Activated naive CD4-positive, alpha-beta T cell treated with anti-CD3 and anti-CD28 coated beads, Interleukin-2, amount 50 U/mL, for 16 hours (primary cell): ENCODE data around the gene HVCN1.

Experiments used
- DNase-seq: peaks from one replicate; pipeline ENCODE4 v3.0.0-alpha.2; 2020

The HVCN1 gene

GRCh38 chr12:110698171-110698902 lies 9.4 kb upstream of the HVCN1 start:
- DNase-seq: peak; percentile 78

DNA sequence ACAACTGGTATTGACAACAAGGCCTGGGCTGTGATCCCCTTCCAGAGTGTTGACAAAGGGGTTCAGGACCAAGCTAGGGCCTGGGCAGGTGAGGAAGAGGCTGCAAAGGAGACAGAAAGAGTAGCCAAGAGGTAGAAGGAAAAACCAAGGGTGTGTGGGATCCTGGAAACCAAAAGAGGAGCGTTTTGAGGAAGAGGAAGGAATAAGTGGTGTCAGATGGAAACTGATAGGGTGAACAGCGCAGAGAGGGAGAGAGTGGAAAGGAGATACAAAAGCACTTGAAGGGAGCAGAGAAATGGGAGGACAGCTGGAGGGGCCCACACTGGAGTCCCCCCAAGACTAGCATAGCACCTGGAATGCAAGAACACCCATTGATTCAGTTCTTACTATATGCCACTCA lies 8.3 kb upstream of the HVCN1 start:
- DNase-seq: no peak

- DNase-seq: no peak
Measured at GRCh38 chr12:110696283-110696682, 7.4 kb upstream of the HVCN1 start.

GRCh38 chr12:110694330-110694901 lies 5.5 kb upstream of the HVCN1 start:
- DNase-seq: no peak

GRCh38 chr12:110693731-110694130 lies 4.8 kb upstream of the HVCN1 start:
- DNase-seq: no peak

DNA sequence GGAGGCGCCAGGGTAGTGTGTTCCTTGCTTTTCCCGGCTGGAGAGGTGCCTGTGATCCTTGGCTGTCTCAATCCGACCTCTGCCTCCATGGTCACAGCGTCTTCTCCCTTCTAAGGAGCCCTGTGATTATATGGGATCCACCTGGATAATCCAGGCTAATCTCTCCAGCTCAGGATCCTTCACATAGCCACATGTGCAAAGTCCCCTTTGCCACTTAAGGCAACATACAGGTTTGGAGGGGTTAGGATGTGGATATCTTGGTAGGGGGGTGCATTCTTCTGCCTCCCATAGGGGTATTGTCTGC lies 1.2 kb upstream of the HVCN1 start:
- DNase-seq: no peak

GRCh38 chr12:110689281-110690126 lies 589 bp upstream of the HVCN1 start:
- DNase-seq: peak; percentile 38

DNA sequence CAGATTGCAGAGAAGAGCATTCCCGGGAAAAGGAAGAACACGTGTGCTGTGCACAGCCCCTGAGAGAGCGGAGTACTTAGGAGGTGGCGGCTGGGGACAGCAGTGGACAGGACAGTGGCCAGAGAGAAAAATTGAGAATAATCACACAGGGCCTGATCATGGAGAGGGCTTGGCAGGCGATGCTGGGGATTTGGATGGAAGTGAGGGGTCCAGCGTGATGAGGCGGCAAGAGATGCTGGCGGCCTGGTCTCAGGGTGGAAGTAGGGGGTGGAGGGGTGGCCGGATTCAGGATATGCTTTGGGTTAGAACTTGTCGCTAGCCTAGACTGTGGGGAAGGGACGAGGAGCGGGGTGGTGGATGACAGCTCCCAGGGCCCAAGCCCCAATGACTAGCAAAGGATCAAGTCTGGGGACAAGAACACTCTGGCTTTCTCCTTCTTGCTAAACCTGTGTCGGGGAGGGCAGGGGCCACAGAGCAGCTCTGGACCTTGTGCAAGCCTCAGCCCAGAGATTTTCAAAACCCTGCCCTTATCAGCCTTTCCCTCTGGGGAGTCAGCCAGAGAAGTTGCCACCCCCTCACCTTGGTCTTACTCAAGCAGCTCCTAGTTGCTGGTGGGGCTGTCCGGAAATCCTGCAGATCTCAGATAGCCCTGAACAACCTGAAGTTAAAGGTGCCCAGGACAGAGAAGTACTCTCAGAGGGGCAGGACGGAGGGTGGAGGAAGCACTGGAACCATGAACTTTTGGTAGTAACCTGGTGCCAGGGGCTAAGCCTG lies 1.3 kb downstream of the HVCN1 start:
- no peak for DNase-seq

DNA sequence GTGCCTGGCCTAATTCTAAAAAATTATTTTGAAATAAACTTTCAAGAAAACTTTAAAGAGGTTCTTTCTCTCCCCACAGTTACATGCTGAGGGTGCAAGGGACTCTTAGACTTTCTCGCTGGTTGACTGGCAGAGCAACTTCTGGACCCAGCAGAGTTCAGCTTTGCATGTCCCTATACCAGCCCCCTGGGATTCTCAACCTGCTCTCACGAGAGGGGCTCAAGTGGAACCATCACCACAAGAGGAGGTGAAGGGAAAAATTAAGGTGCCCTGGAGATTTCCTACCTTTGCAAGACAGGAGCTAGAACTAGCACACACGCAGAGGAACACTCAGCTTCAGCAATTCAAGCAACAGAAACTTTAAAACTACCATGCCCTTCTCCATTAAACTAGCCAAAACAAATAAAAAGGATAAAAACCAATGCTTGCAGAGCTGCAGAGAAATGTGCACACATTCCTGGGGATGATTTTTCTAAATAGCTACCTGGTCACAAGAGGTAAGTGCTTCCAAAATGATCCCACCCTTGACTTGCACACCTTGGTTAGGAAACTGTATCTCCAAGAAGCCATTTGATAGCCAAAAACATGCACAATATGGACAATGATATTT lies 2.5 kb downstream of the HVCN1 start:
- no peak for DNase-seq

- no peak for DNase-seq
Measured at GRCh38 chr12:110684312-110684836, 4.5 kb downstream of the HVCN1 start.

GRCh38 chr12:110683888-110684287 lies 5.0 kb downstream of the HVCN1 start:
- DNase-seq: no peak

GRCh38 chr12:110680032-110680431 lies 8.9 kb downstream of the HVCN1 start:
- DNase-seq: no peak

DNA sequence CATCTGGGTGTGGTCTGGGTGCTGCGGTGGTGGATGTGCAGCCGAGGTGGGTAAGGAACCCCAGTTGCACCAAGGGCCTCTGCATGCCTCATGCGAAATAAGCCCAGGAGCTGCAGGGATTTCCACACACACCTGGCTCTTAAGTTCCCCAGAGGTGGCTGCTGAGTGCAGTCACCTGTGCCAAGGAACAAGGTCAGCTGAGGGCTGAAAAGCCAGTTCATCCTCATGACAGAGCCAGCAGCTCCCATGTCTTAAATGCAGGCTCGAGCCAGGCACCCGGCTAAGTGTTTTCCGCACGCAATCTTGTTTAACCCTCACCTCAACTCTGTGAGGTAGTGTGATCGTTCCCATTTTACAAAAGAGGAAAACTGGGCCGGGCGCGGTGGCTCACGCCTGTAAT lies 9.7 kb downstream of the HVCN1 start:
- DNase-seq: no peak

GRCh38 chr12:110677982-110678381 lies 10.9 kb downstream of the HVCN1 start:
- DNase-seq: no peak

DNA sequence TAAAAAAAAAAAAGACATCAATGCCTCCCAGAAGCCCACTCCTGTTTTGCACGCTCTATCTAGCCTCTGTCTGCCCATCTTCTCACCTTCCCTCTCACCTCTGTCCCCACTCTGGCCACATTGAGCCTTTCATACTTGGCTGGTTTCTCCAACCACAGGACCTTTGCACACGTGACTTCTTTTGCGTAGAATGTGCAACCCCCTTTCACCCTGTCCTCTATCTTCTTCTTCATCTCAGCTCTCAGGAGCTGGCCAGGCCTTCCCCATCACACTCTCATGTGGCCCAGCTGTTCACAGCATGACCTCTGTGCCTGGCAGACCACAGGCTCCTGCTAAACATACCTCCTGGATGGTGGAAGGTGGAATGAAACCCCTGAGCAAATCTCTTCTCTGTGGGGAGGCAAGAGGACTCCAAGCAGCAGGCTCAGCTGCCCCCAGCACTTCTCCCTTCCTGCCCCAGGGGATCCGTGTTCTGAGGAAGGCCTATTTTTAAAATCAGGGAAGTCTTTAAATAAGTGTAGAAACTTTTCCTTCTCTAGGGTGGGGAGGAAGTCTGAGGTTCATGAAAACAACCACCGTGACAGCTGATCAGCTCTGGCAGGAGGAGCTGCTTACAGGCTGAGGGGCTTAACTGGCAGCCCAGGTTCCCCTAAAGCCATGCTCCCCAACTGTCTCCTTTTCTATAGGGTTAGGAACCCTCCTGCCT lies 11.6 kb downstream of the HVCN1 start:
- no peak for DNase-seq

- DNase-seq: no peak
Measured at GRCh38 chr12:110676171-110676570, 12.7 kb downstream of the HVCN1 start.

- peak; percentile 41 for DNase-seq
Measured at GRCh38 chr12:110670161-110670701, 18.7 kb downstream of the HVCN1 start.

- no peak for DNase-seq
Measured at GRCh38 chr12:110669193-110669502, 19.8 kb downstream of the HVCN1 start.

DNA sequence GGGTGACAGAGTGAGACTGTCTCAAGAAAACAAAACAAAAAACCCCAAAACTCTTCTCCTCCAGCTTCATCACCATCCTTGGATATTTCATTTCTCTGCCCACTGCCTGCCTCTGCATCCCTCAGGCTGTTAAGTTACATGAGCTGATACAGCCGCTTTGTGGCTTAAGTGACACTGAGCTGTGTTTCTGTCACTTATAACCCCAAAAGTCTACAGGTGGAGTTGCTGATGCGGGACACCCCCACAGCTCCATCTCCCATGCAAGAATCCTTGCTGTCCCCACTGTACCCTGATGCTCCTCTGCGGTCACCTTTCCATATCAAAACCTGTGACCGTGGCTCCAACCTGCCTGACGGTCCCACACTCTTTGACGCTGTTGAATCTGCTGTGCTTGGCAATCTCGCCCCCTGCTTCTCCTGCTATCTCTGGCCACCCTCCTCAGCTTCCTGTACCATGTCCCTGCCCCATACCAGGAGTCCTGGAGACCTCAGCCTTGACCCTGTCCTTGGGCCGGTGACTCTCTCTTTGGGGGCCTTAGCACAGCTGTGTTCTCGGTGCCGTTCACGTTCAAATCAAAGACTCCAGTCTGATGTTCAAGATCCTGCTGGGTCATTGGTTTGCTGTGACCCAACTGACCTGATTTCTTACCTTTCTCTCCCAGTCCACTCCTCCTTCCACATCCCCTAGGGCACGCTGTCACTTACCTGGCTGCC lies 20.3 kb downstream of the HVCN1 start:
- no peak for DNase-seq

DNA sequence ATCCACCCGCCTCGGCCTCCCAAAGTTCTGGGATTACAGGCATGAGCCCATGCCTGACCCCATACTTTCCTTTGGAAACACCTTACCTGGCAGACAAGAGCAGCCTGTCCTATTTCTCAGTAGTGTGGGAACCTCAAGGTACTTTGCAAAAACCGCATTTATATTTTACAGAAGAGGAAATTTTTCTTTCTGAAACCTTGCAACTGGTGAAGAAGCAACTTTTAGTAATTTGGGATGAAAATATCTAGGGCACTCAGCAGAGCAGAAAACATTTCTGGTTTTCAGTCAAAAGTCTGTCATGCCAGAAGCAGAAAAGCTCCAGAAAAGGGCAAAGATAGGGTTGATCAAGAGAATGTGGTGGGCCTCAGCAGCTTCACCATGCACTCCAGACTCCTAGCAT lies 21.2 kb downstream of the HVCN1 start:
- DNase-seq: no peak

DNA sequence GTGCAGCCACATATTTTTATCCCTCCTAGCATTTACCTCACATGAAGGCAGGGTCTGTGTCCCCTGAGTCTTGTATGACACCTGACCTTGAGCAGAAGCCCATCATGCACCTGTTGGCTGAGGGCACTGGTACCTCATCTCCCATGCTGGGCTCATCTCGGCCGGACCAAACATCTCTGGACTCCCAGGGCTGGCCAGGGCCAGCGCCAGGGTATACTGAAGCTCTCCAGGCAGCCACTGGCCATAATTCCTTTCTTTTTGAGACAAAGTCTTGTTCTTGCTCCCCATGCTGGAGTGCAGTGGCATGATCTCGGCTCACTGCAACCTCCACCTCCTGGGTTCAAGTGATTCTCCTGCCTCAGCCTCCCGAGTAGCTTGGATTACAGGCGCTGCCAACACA lies 22.0 kb downstream of the HVCN1 start:
- DNase-seq: no peak
